Measurements from ENCODE around the gene RANBP10. TPM values are rescaled to one million over a fixed set of nuclear protein-coding genes. Genes with fewer than 3 reads are reported as not detected.
"Not testable (repeated sequence)": the region's sequence is repeated elsewhere in the genome, so short reads cannot be mapped to it uniquely, and the experiment has no call there.

Gene RANBP10
- total RNA-seq, 2 experiments from 2014 or later, result 14.9 to 18.1 TPM

DNA sequence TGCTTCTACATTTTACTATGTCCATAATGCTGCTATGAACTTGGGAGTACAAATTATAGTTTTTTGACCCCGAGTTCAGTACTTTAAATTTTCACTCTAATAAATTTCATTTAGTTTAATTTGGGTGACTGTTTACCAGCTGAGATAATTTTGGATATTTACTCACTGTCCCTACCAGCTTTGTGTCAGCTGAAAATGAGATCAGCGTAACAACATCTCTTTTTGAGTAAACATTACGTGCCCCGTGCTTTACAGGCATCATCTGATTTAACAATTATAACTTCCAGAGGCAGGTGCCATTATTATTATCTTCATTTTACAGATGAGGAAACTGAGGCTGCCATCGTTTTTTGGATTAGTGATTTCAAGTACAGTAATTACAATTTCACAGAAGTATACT is 102.2 kb downstream of the RANBP10 start:
- DNase-seq, result no peak
- ChIA-PET POLR2A (no interaction called here), CTCF (no interaction called here)
- H3K27ac Mint-ChIP-seq, result peak overlapping the region; percentile 78
- H3K4me1 Mint-ChIP-seq (ENCODE audit: low read depth), result peaks cover 23% of the 10 kb centered on the region
- H3K36me3 Mint-ChIP-seq, result no peaks in the 10 kb centered on the region
- intact Hi-C loops (cut with micrococcal nuclease), result no loop called here
- no peaks in the 10 kb centered on the region for H3K27me3 Mint-ChIP-seq
- H3K4me3 Mint-ChIP-seq, result no peak overlapping the region
- H3K9me3 Mint-ChIP-seq, result no peaks in the 10 kb centered on the region

DNA sequence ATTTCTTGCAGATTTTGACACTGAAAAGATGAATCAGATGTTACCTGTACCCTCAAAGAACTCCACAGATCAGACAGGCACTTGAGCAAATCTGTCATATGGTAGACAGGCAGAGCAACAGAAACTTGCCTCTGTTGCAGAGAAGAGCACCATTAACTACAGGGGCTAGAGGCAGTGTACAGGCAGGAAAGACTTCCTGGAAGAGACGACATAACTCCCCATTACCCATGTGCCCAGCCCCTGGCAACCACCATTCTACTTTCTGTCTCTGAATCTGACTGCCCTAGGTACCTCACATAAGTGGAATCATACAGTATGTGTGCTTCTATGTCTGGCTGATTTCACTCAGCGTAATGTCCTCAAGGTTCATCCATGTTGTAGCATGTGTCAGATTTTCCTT is 102.7 kb downstream of the RANBP10 start:
- intact Hi-C loops (cut with micrococcal nuclease), result no loop called here
- POLR2A ChIA-PET, result no interaction called here
- DNase-seq, result peak; percentile 46
- peaks cover 1% of the 10 kb centered on the region for H3K36me3 Mint-ChIP-seq
- no peak overlapping the region for H3K4me3 Mint-ChIP-seq
- peak overlapping the region; percentile 78 for H3K27ac Mint-ChIP-seq
- peaks cover 23% of the 10 kb centered on the region for H3K4me1 Mint-ChIP-seq (ENCODE audit: low read depth)
- H3K27me3 Mint-ChIP-seq, result no peaks in the 10 kb centered on the region
- no peaks in the 10 kb centered on the region for H3K9me3 Mint-ChIP-seq
- CTCF ChIA-PET, result no interaction called here

DNA sequence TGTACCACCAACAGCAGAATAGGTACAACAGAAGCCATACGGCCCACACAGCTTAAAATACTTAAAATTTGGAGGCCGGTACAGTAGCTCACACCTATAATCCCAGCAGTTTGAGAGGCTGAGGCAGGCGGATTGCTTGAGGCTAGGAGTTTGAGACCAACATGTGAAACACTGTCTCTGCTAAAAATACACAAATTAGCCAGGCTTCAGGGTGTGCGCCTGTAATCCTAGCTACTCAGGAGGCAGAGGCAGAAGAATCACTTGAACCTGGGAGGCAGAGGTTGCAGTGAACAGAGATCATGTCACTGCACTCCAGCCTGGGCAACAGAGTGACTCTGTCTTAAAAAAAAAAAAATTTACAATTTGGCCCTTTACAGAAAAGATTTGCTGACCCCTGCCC is 104.2 kb downstream of the RANBP10 start:
- DNase-seq, result no peak
- intact Hi-C loops (cut with micrococcal nuclease), result no loop called here
- no peak overlapping the region for H3K4me3 Mint-ChIP-seq
- H3K4me1 Mint-ChIP-seq (ENCODE audit: low read depth), result peaks cover 23% of the 10 kb centered on the region
- POLR2A ChIA-PET, result no interaction called here
- H3K27me3 Mint-ChIP-seq, result no peaks in the 10 kb centered on the region
- H3K36me3 Mint-ChIP-seq, result peaks cover 2% of the 10 kb centered on the region
- no peaks in the 10 kb centered on the region for H3K9me3 Mint-ChIP-seq
- H3K27ac Mint-ChIP-seq, result no peak overlapping the region
- CTCF ChIA-PET, result no interaction called here

DNA sequence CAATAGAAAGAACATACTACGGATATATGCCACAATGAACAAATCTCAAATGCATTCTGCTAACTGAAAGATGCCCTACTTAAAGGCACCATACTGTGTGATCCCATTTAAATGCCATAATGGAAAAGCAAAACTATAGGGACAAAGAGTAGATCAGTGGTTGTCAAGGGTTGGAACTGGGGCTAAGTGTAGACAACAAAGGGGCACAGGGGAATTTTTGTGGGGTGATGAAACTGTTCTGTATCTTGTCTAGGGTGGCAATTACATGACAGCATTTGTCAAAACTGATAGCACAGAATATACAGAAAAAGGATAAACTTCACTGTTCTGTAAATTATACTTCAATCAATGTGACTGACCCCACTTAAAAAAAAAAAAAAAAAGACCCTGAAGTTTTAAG is 104.9 kb downstream of the RANBP10 start:
- ChIA-PET CTCF (no interaction called here), POLR2A (no interaction called here)
- H3K9me3 Mint-ChIP-seq, result no peaks in the 10 kb centered on the region
- H3K4me3 Mint-ChIP-seq, result no peak overlapping the region
- no peak for DNase-seq
- H3K27me3 Mint-ChIP-seq, result no peaks in the 10 kb centered on the region
- intact Hi-C loops (cut with micrococcal nuclease), result no loop called here
- H3K36me3 Mint-ChIP-seq, result peaks cover 2% of the 10 kb centered on the region
- peaks cover 23% of the 10 kb centered on the region for H3K4me1 Mint-ChIP-seq (ENCODE audit: low read depth)
- H3K27ac Mint-ChIP-seq, result no peak overlapping the region

DNA sequence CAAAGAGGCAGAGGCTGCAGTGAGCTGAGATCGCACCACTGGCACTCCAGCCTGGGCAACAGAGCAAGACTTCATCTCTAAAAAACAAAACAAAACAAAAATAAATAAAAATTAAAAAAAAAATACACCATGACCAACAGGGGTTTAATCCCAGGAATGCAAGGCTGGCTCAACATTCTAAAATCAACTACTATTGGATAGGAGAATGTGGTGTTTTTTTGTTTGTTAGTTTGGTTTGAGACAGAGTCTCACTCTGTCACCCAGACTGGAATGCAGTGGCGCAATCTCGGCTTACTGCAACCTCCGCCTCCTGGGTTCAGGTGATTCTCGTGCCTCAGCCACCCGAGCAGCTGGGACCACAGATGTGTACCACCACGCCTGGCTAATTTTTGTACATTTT is 107.1 kb downstream of the RANBP10 start:
- H3K4me3 Mint-ChIP-seq, result no peak overlapping the region
- H3K4me1 Mint-ChIP-seq (ENCODE audit: low read depth), result peaks cover 15% of the 10 kb centered on the region
- CTCF ChIA-PET, result no interaction called here
- no peaks in the 10 kb centered on the region for H3K27me3 Mint-ChIP-seq
- H3K27ac Mint-ChIP-seq, result no peak overlapping the region
- POLR2A ChIA-PET, result no interaction called here
- DNase-seq, result no peak
- peaks cover 2% of the 10 kb centered on the region for H3K36me3 Mint-ChIP-seq
- intact Hi-C loops (cut with micrococcal nuclease), result no loop called here
- no peaks in the 10 kb centered on the region for H3K9me3 Mint-ChIP-seq

DNA sequence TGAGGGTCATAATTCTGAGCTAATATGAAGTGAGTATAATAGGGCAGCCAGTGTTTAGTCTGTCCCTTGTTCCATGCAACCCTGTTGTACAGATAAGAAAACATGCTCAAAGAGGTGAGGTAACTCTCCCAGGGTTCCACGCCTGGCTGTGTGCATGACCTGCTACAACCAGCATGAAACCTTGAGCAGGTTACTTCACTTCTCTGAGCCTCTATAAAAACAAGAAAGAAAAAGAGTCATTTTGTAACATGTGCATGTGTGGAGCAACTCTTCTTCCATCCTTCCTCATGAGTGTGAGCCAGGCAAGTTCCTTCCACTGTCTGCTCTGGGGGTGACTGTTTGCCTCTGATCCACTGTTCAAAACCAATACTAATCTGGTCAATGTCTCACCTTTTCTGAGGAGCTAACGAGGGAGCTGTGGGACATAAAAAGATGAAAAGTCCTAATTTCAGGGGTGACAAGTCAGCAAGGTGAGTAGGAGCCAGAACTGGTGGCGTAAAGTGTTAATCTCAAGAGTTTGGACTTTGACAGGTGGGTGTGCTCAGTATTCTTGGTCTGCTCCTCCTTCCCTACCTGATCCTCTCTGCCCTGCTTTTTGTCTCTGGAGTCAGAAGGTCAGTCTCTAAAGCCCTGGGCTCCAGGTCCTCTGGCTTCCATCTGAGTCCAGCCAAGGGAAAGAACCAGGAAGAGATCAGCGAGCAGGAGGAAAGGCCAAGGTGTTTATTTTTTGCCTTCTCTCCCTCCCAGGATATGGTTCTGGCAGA is 108.8 kb downstream of the RANBP10 start:
- CTCF ChIA-PET, result no interaction called here
- no peak for DNase-seq
- Mint-ChIP-seq H3K36me3 (peaks cover 2% of the 10 kb centered on the region), H3K27ac (no peak overlapping the region), H3K4me1 (ENCODE audit: low read depth) (peaks cover 2% of the 10 kb centered on the region), H3K27me3 (no peaks in the 10 kb centered on the region), H3K9me3 (no peaks in the 10 kb centered on the region), H3K4me3 (no peak overlapping the region)
- intact Hi-C loops (cut with micrococcal nuclease), result no loop called here
- POLR2A ChIA-PET, result no interaction called here

DNA sequence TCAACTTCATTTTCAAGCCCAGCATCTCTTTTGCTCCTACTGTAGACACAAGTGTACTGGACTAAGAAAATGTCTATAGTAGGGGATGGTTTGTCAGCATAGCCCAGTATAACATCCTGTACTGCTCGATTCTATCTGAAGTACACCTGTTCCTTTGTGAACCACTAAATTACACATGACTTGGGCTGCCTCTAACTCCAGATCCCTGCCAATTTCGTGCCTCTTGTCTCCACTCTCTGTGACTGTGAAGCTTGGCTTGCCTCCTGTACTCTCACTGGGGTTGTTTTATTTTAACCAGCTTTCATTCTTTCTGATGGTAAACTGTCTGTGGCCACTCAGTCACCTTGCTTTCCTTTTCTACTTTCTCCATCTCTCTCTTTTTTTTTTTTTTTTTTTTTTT is 111.7 kb downstream of the RANBP10 start:
- ChIA-PET CTCF (no interaction called here), POLR2A (no interaction called here)
- H3K4me1 Mint-ChIP-seq (ENCODE audit: low read depth), result no peaks in the 10 kb centered on the region
- H3K27ac Mint-ChIP-seq, result no peak overlapping the region
- no peak overlapping the region for H3K4me3 Mint-ChIP-seq
- DNase-seq, result no peak
- peaks cover 2% of the 10 kb centered on the region for H3K36me3 Mint-ChIP-seq
- intact Hi-C loops (cut with micrococcal nuclease), result no loop called here
- no peaks in the 10 kb centered on the region for H3K27me3 Mint-ChIP-seq
- H3K9me3 Mint-ChIP-seq, result no peaks in the 10 kb centered on the region

DNA sequence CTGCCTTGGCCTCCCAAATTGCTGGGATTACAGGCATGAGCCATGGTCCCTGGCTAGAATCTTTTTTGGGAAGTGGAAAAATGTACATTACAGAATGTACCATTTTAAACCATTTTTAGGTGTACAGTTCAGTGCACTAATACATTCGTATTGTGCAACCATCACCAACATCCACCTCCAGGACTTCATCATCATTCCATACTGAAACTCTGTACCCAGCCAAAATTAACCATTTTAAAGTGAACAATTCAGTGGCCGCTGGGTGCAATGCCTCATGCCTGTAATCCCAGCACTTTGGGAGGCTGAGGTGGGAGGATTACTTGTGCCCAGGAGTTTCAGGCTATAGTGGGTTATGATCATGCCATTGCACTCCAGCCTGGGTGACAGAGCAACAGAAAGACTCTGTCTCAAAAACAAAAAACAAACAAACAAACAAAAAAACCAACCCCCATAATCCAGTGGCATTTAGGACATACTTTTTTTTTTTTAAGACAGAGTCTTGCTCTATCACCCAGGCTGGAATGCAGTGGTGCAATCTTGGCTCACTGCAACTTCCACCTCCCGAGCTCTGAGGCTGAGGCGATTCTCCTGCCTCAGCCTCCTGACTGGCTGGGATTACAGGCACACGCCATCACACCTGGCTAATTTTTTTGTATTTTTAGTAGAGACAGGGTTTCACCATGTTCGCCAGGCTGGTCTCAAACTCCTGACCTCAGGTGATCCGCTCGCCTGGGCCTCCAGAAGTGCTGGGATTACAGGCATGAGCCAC is 112.7 kb downstream of the RANBP10 start:
- DNase-seq; intact Hi-C loops (cut with micrococcal nuclease); H3K9me3 Mint-ChIP-seq; H3K27me3 Mint-ChIP-seq; H3K4me3 Mint-ChIP-seq; H3K36me3 Mint-ChIP-seq; H3K27ac Mint-ChIP-seq; H3K4me1 Mint-ChIP-seq (ENCODE audit: low read depth): not testable (repeated sequence)
- CTCF ChIA-PET, result interaction anchor here (0.7 kb wide), 1 partner anchor 123 kb away, joined by 3 read pairs; no protein-coding TSS in a partner anchor
- POLR2A ChIA-PET, result interaction anchor here (0.6 kb wide), 1 partner anchor 676 kb away, joined by 4 read pairs; no protein-coding TSS in a partner anchor

DNA sequence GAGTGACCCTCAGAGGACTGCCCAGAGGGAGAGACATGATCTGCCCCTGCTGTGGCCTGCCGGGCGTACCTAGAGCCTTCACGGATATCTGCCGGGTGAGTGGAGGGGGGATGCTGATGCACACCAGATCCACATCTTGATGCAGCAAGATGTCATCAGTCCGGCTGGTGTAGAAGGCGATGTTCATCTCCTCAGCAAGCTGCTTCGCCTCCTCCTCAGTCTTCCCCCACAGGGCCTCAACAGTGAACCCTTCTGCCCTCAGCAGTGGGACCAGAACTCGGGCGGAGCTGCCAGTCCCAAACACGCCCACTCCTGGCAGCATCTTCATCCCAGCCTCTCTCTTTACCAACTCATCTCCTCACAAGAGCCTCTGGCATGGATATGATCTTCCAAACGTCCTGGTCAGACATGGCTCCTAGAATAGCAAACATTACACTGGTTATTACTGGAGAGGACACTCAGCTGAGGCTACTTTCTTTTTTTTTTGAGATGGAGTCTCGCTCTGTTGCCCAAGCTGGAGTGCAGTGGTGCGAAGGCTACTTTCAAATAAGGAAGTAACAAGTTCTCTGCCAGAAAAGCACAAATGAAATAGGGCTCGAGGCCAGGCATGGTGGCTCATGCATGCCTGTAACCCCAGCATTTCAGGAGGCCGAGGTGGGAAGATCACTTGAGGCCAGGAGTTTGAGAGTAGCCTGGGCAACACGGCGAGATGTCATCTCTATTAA is 120.8 kb downstream of the RANBP10 start:
- intact Hi-C loops (cut with micrococcal nuclease), result no loop called here
- no peaks in the 10 kb centered on the region for H3K27me3 Mint-ChIP-seq
- H3K36me3 Mint-ChIP-seq, result peaks cover 12% of the 10 kb centered on the region
- peaks cover 17% of the 10 kb centered on the region for H3K4me1 Mint-ChIP-seq (ENCODE audit: low read depth)
- H3K4me3 Mint-ChIP-seq, result no peak overlapping the region
- H3K9me3 Mint-ChIP-seq, result no peaks in the 10 kb centered on the region
- no peak for DNase-seq
- CTCF ChIA-PET, result no interaction called here
- POLR2A ChIA-PET, result no interaction called here
- peak overlapping the region; percentile 21 for H3K27ac Mint-ChIP-seq

DNA sequence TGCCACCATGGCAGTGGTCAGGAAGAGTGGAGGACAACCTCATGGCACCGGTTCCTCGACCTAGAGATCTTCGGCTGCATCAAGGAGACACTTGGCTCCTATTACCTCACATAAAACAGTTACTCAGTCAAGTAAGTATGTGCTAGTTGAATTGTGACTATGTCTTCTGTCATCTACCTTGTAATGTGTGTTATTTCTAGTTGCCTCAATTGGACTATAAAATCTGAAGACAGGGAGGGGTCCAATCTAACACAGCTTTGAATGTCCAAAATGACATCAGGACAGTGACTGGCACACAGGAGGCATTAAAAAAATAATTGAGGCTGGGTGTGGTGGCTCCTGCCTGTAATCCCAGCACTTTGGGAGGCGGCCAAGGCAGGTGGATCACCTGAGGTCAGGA is 122.6 kb downstream of the RANBP10 start:
- peaks cover 12% of the 10 kb centered on the region for H3K36me3 Mint-ChIP-seq
- H3K27ac Mint-ChIP-seq, result no peak overlapping the region

DNA sequence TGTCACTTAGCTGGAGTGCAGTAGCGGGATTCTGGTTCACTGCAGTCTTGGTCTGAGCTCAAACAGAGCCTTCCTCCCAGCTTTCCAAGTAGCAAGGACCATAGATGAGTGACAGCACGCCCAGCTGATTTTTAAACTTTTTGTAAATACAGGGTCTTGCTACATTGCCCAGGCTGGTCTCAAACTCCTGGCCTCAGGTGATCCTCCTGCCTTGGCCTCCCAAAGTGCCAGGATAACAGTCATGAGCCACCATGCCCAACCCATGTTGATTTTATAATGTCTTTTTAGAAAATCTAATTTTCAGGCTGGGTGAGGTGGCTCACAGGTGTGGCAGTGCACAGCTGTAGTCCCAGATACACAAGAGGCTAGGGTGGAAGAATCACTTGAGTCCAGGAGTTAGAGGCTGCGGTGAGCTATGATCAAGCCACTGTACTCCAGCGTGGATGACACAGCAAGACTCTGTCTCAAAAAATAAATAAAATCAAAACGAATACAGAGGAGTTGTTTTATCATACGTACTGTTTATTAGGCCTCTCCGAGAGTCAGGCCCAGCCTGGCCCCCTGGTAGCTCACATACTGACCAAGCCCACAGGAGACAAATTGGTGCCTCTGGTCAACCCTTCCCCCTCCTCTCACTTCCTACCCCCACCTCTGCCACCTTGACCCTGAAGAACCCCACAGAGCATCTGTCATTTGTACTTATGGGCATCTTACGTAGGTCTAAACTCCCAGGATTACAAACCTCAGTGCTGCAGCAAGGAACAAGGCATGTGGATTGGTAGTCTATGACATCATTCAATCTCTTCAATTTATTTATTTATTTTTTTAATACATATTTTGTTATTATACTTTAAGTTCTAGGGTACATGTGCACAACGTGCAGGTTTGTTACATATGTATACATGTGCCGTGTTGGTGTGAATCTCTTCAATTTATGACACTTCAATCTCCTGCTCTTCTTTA is 126.1 kb downstream of the RANBP10 start:
- CTCF ChIA-PET, result interaction anchor here (0.5 to 3.8 kb wide), 5 partner anchors 7 to 241 kb away, joined by 3 to 16 read pairs (median 6); no protein-coding TSS in a partner anchor
- peaks cover 5% of the 10 kb centered on the region for H3K36me3 Mint-ChIP-seq
- POLR2A ChIA-PET, result no interaction called here
- DNase-seq, result no peak
- H3K27me3 Mint-ChIP-seq, result no peaks in the 10 kb centered on the region
- no peak overlapping the region for H3K27ac Mint-ChIP-seq
- H3K4me1 Mint-ChIP-seq (ENCODE audit: low read depth), result peaks cover 7% of the 10 kb centered on the region
- intact Hi-C loops (cut with micrococcal nuclease), result no loop called here
- H3K4me3 Mint-ChIP-seq, result no peak overlapping the region
- no peaks in the 10 kb centered on the region for H3K9me3 Mint-ChIP-seq

More for the DNA sequence above, 122.6 kb downstream of the RANBP10 start:
- CTCF ChIA-PET, result interaction anchor here (1.0 to 1.5 kb wide), 2 partner anchors 16 to 170 kb away, joined by 3 to 6 read pairs; no protein-coding TSS in a partner anchor
- Mint-ChIP-seq H3K27me3 (no peaks in the 10 kb centered on the region), H3K9me3 (no peaks in the 10 kb centered on the region), H3K4me3 (no peak overlapping the region), H3K4me1 (ENCODE audit: low read depth) (peaks cover 17% of the 10 kb centered on the region)
- intact Hi-C loops (cut with micrococcal nuclease), result no loop called here
- DNase-seq, result no peak
- POLR2A ChIA-PET, result no interaction called here
